Measurements from ENCODE around the gene RSPRY1.

Gene RSPRY1

GRCh38 chr16:57146735-57147134, 39.4 kb upstream of the RSPRY1 start:
- 97% methylated on average over 5 of the region's 5 CpGs for WGBS
- Histone ChIP-seq H3K27me3 (ENCODE audit: control insufficient read depth in 1 of 2, insufficient read depth in 1 of 2, low read length in 2 of 2) (no peaks in the 10 kb centered on the region), H3K4me3 (ENCODE audit: insufficient read depth in 1 of 2, low read depth in 1 of 2, low read length in 2 of 2) (no peak overlapping the region), H2AK5ac (ENCODE audit: low read length, severe bottlenecking) (no peak overlapping the region), H3K79me1 (replicated peaks; ENCODE audit: low read length, poor library complexity, severe bottlenecking) (no peaks in the 10 kb centered on the region), H3K4me1 (ENCODE audit: control insufficient read depth, insufficient read depth, low read depth, low read length) (peaks cover 22% of the 10 kb centered on the region), H3K9me3 (ENCODE audit: control insufficient read depth, low read length) (no peaks in the 10 kb centered on the region), H2BK12ac (ENCODE audit: low read length in 2 of 2) (no peak overlapping the region), H2BK120ac (ENCODE audit: low read depth, low read length) (no peak overlapping the region), H2AFZ (ENCODE audit: low read depth, low read length) (no peak overlapping the region), H2BK15ac (ENCODE audit: low read depth, poor library complexity, severe bottlenecking) (no peak overlapping the region), H3K36me3 (ENCODE audit: control insufficient read depth in 1 of 2, insufficient read depth in 2 of 2, low read depth in 1 of 2, low read length in 2 of 2) (peaks cover 7 to 36% of the 10 kb centered on the region in 2 experiments), H3K9ac (ENCODE audit: low read length) (no peak overlapping the region), H4K8ac (ENCODE audit: low read length) (no peak overlapping the region), H3K23ac (ENCODE audit: low read length in 2 of 2) (no peak overlapping the region), H3K4ac (ENCODE audit: low read depth in 1 of 2, low read length in 2 of 2) (no peak overlapping the region), H3K4me2 (ENCODE audit: low read length, poor library complexity, severe bottlenecking) (no peak overlapping the region), H4K91ac (ENCODE audit: low read length) (no peak overlapping the region), H3K27ac (ENCODE audit: low read length, poor library complexity, severe bottlenecking) (no peak overlapping the region), H3K14ac (ENCODE audit: low read length in 2 of 2) (no peak overlapping the region), H2BK5ac (ENCODE audit: low read depth, low read length, poor library complexity, severe bottlenecking) (no peak overlapping the region), H3K18ac (ENCODE audit: low read depth in 1 of 2, low read length in 2 of 2) (no peak overlapping the region)
- DNase-seq = peak; percentile 11

- Histone ChIP-seq H3K9ac (ENCODE audit: low read length) (peak overlapping the region; percentile 34), H4K8ac (ENCODE audit: low read length) (no peak overlapping the region), H3K4me3 (ENCODE audit: insufficient read depth in 1 of 2, low read depth in 1 of 2, low read length in 2 of 2) (no peak overlapping the region), H3K23ac (ENCODE audit: low read length in 2 of 2) (no peak overlapping the region), H2BK12ac (ENCODE audit: low read length in 2 of 2) (no peak overlapping the region), H2BK120ac (ENCODE audit: low read depth, low read length) (no peak overlapping the region), H4K91ac (ENCODE audit: low read length) (no peak overlapping the region), H2AK5ac (ENCODE audit: low read length, severe bottlenecking) (no peak overlapping the region), H2BK15ac (ENCODE audit: low read depth, poor library complexity, severe bottlenecking) (no peak overlapping the region), H3K14ac (ENCODE audit: low read length in 2 of 2) (no peak overlapping the region), H3K36me3 (ENCODE audit: control insufficient read depth in 1 of 2, insufficient read depth in 2 of 2, low read depth in 1 of 2, low read length in 2 of 2) (peaks cover 16 to 39% of the 10 kb centered on the region in 2 experiments), H3K4me2 (ENCODE audit: low read length, poor library complexity, severe bottlenecking) (no peak overlapping the region), H3K79me1 (replicated peaks; ENCODE audit: low read length, poor library complexity, severe bottlenecking) (no peaks in the 10 kb centered on the region), H2AFZ (ENCODE audit: low read depth, low read length) (no peak overlapping the region), H3K4me1 (ENCODE audit: control insufficient read depth, insufficient read depth, low read depth, low read length) (peaks cover 22% of the 10 kb centered on the region), H2BK5ac (ENCODE audit: low read depth, low read length, poor library complexity, severe bottlenecking) (no peak overlapping the region), H3K9me3 (ENCODE audit: control insufficient read depth, low read length) (no peaks in the 10 kb centered on the region), H3K27me3 (ENCODE audit: control insufficient read depth in 1 of 2, insufficient read depth in 1 of 2, low read length in 2 of 2) (no peaks in the 10 kb centered on the region), H3K18ac (ENCODE audit: low read depth in 1 of 2, low read length in 2 of 2) (no peak overlapping the region), H3K27ac (ENCODE audit: low read length, poor library complexity, severe bottlenecking) (no peak overlapping the region), H3K4ac (ENCODE audit: low read depth in 1 of 2, low read length in 2 of 2) (no peak overlapping the region)
- no peak for DNase-seq
- WGBS = 73% methylated on average over 14 of the region's 14 CpGs
These were observed 38.5 kb upstream of the RSPRY1 start for GRCh38 chr16:57147381-57148221.

- H3K14ac ChIP-seq (ENCODE audit: low read length in 2 of 2) = no peak overlapping the region
- H3K36me3 ChIP-seq (ENCODE audit: control insufficient read depth in 1 of 2, insufficient read depth in 2 of 2, low read depth in 1 of 2, low read length in 2 of 2) = peaks cover 24 to 40% of the 10 kb centered on the region in 2 experiments
- H3K18ac ChIP-seq (ENCODE audit: low read depth in 1 of 2, low read length in 2 of 2) = no peak overlapping the region
- peaks cover 21% of the 10 kb centered on the region for H3K4me1 ChIP-seq (ENCODE audit: control insufficient read depth, insufficient read depth, low read depth, low read length)
- no peak overlapping the region for H3K23ac ChIP-seq (ENCODE audit: low read length in 2 of 2)
- H2BK12ac ChIP-seq (ENCODE audit: low read length in 2 of 2) = no peak overlapping the region
- H3K9me3 ChIP-seq (ENCODE audit: control insufficient read depth, low read length) = no peaks in the 10 kb centered on the region
- no peaks in the 10 kb centered on the region for H3K27me3 ChIP-seq (ENCODE audit: control insufficient read depth in 1 of 2, insufficient read depth in 1 of 2, low read length in 2 of 2)
- H3K4ac ChIP-seq (ENCODE audit: low read depth in 1 of 2, low read length in 2 of 2) = no peak overlapping the region
- H2AFZ ChIP-seq (ENCODE audit: low read depth, low read length) = no peak overlapping the region
- no peak overlapping the region for H2BK5ac ChIP-seq (ENCODE audit: low read depth, low read length, poor library complexity, severe bottlenecking)
- no peaks in the 10 kb centered on the region for H3K79me1 ChIP-seq (replicated peaks; ENCODE audit: low read length, poor library complexity, severe bottlenecking)
- H3K9ac ChIP-seq (ENCODE audit: low read length) = peak overlapping the region; percentile 34
- H3K4me2 ChIP-seq (ENCODE audit: low read length, poor library complexity, severe bottlenecking) = no peak overlapping the region
- over 99% methylated on average over 6 of the region's 6 CpGs for WGBS
- H3K27ac ChIP-seq (ENCODE audit: low read length, poor library complexity, severe bottlenecking) = no peak overlapping the region
- no peak for DNase-seq
- no peak overlapping the region for H2AK5ac ChIP-seq (ENCODE audit: low read length, severe bottlenecking)
- H4K91ac ChIP-seq (ENCODE audit: low read length) = no peak overlapping the region
- no peak overlapping the region for H4K8ac ChIP-seq (ENCODE audit: low read length)
- H2BK120ac ChIP-seq (ENCODE audit: low read depth, low read length) = no peak overlapping the region
- H3K4me3 ChIP-seq (ENCODE audit: insufficient read depth in 1 of 2, low read depth in 1 of 2, low read length in 2 of 2) = no peak overlapping the region
- no peak overlapping the region for H2BK15ac ChIP-seq (ENCODE audit: low read depth, poor library complexity, severe bottlenecking)
These were observed 37.6 kb upstream of the RSPRY1 start for GRCh38 chr16:57148481-57148880.

- H2AFZ ChIP-seq (ENCODE audit: low read depth, low read length) = no peak overlapping the region
- no peak overlapping the region for H2BK15ac ChIP-seq (ENCODE audit: low read depth, poor library complexity, severe bottlenecking)
- H3K27ac ChIP-seq (ENCODE audit: low read length, poor library complexity, severe bottlenecking) = no peak overlapping the region
- no peaks in the 10 kb centered on the region for H3K9me3 ChIP-seq (ENCODE audit: control insufficient read depth, low read length)
- no peak overlapping the region for H3K4ac ChIP-seq (ENCODE audit: low read depth in 1 of 2, low read length in 2 of 2)
- H3K79me1 ChIP-seq (replicated peaks; ENCODE audit: low read length, poor library complexity, severe bottlenecking) = no peaks in the 10 kb centered on the region
- H3K23ac ChIP-seq (ENCODE audit: low read length in 2 of 2) = no peak overlapping the region
- no peak overlapping the region for H2BK120ac ChIP-seq (ENCODE audit: low read depth, low read length)
- H4K91ac ChIP-seq (ENCODE audit: low read length) = no peak overlapping the region
- peaks cover 33 to 44% of the 10 kb centered on the region in 2 experiments for H3K36me3 ChIP-seq (ENCODE audit: control insufficient read depth in 1 of 2, insufficient read depth in 2 of 2, low read depth in 1 of 2, low read length in 2 of 2)
- no peak overlapping the region for H3K9ac ChIP-seq (ENCODE audit: low read length)
- no peak overlapping the region for H3K18ac ChIP-seq (ENCODE audit: low read depth in 1 of 2, low read length in 2 of 2)
- no peak overlapping the region for H2BK5ac ChIP-seq (ENCODE audit: low read depth, low read length, poor library complexity, severe bottlenecking)
- DNase-seq = no peak
- 94% methylated on average over 10 of the region's 10 CpGs for WGBS
- H3K4me2 ChIP-seq (ENCODE audit: low read length, poor library complexity, severe bottlenecking) = no peak overlapping the region
- no peak overlapping the region for H2BK12ac ChIP-seq (ENCODE audit: low read length in 2 of 2)
- no peak overlapping the region for H2AK5ac ChIP-seq (ENCODE audit: low read length, severe bottlenecking)
- peaks cover 19% of the 10 kb centered on the region for H3K4me1 ChIP-seq (ENCODE audit: control insufficient read depth, insufficient read depth, low read depth, low read length)
- no peak overlapping the region for H3K14ac ChIP-seq (ENCODE audit: low read length in 2 of 2)
- H3K27me3 ChIP-seq (ENCODE audit: control insufficient read depth in 1 of 2, insufficient read depth in 1 of 2, low read length in 2 of 2) = no peaks in the 10 kb centered on the region
- no peak overlapping the region for H3K4me3 ChIP-seq (ENCODE audit: insufficient read depth in 1 of 2, low read depth in 1 of 2, low read length in 2 of 2)
- H4K8ac ChIP-seq (ENCODE audit: low read length) = no peak overlapping the region
These were observed 36.7 kb upstream of the RSPRY1 start for GRCh38 chr16:57149391-57149790.

Data from mesenchymal stem cell (in vitro differentiated cells and primary cell).